ENCODE measurements around the gene CTAG1B. TPM values are rescaled to one million over a fixed set of nuclear protein-coding genes. Genes with fewer than 3 reads are reported as not detected.
"Not testable (repeated sequence)": the region's sequence is repeated elsewhere in the genome, so short reads cannot be mapped to it uniquely, and the experiment has no call there.

Gene CTAG1B
- polyA plus RNA-seq, 3 donors, result not detected

DNA sequence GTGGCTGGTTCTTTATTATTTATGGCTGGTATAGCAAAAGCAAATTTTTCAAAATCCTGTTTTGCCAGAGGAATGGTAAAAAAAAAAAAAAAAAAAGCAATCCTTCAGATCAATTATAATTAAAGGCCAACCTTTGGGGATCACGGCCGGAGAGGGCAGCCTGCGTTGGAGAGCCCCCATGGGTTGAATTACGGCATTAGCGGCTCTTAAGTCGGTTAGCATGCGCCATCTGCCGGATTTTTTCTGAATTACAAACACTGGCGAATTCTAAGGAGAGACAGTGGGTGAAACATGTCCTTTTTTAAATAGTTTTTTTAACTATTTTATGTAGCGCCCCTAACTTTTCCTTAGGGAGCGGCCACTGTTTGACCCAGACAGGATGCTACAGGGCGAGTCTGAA, 5.5 kb downstream of the CTAG1B start:
- H2AFZ ChIP-seq (ENCODE audit: insufficient read depth, low read depth, low read length, poor library complexity, severe bottlenecking); H3K4me3 ChIP-seq (replicated peaks in 1 of 3; ENCODE audit: low read depth in 2 of 3, low read length in 3 of 3); H3K4me1 ChIP-seq (ENCODE audit: control insufficient read depth in 1 of 2, insufficient read depth in 2 of 2, low read length in 2 of 2); DNase-seq; H3K9me3 ChIP-seq (replicated peaks in 1 of 2; ENCODE audit: control insufficient read depth in 1 of 2, insufficient read depth in 1 of 2, low read length in 2 of 2); H3K36me3 Mint-ChIP-seq; intact Hi-C loops (cut with micrococcal nuclease); H3K27ac Mint-ChIP-seq; H3K4me2 ChIP-seq (replicated peaks; ENCODE audit: extremely low read depth, low read length, poor library complexity, severe bottlenecking); H3K9ac ChIP-seq (ENCODE audit: insufficient read depth, low read length, poor library complexity, severe bottlenecking); H4K20me1 ChIP-seq (ENCODE audit: insufficient read depth, low read length); H3K36me3 ChIP-seq (replicated peaks in 1 of 2; ENCODE audit: control insufficient read depth in 1 of 2, insufficient read depth in 2 of 2, low read length in 2 of 2); H3K27me3 Mint-ChIP-seq (ENCODE audit: low read depth in 3 of 3); H3K27me3 ChIP-seq (ENCODE audit: control insufficient read depth in 2 of 2, insufficient read depth in 2 of 2, low read length in 2 of 2); H3K4me3 Mint-ChIP-seq; H3K4me1 Mint-ChIP-seq; H3K27ac ChIP-seq (ENCODE audit: low read depth in 1 of 2, low read length in 2 of 2); H3K79me2 ChIP-seq (ENCODE audit: insufficient read depth, low read length): not testable (repeated sequence)
- peaks cover 2 to 11% (median 3%) of the 10 kb centered on the region in 7 donors for H3K9me3 Mint-ChIP-seq
- no CpG with 5 or more reads among the region's 12 CpGs for whole genome bisulfite sequencing (ENCODE audit: insufficient coverage)

DNA sequence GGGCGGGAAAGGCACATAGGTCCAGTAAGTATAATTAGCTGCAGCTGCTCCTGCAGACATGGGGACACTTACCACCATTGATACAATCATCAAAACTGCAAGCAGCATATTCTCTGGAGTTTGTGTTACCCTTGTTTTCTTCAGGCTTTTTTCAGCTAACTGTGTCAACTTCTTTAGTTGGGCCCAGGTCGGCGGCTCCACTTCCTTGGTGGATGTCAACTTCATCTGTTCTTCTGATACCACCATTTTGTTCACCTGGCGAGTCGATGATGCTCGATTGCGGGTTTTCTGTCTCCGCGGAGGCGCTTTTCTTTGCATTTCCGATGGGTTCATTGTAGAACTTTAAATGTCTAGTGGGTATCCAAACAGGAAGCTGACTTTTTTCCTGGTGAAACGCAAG, 7.9 kb downstream of the CTAG1B start:
- H3K4me1 ChIP-seq (ENCODE audit: control insufficient read depth in 1 of 2, insufficient read depth in 2 of 2, low read length in 2 of 2); H3K27me3 Mint-ChIP-seq (ENCODE audit: low read depth in 3 of 3); H3K79me2 ChIP-seq (ENCODE audit: insufficient read depth, low read length); H3K4me3 ChIP-seq (replicated peaks in 1 of 3; ENCODE audit: low read depth in 2 of 3, low read length in 3 of 3); H3K36me3 ChIP-seq (replicated peaks in 1 of 2; ENCODE audit: control insufficient read depth in 1 of 2, insufficient read depth in 2 of 2, low read length in 2 of 2); H3K4me1 Mint-ChIP-seq; H3K9me3 ChIP-seq (replicated peaks in 1 of 2; ENCODE audit: control insufficient read depth in 1 of 2, insufficient read depth in 1 of 2, low read length in 2 of 2); H3K9me3 Mint-ChIP-seq; H2AFZ ChIP-seq (ENCODE audit: insufficient read depth, low read depth, low read length, poor library complexity, severe bottlenecking); H3K27me3 ChIP-seq (ENCODE audit: control insufficient read depth in 2 of 2, insufficient read depth in 2 of 2, low read length in 2 of 2); H4K20me1 ChIP-seq (ENCODE audit: insufficient read depth, low read length); H3K27ac ChIP-seq (ENCODE audit: low read depth in 1 of 2, low read length in 2 of 2); H3K9ac ChIP-seq (ENCODE audit: insufficient read depth, low read length, poor library complexity, severe bottlenecking); H3K36me3 Mint-ChIP-seq; intact Hi-C loops (cut with micrococcal nuclease); H3K27ac Mint-ChIP-seq; DNase-seq; H3K4me2 ChIP-seq (replicated peaks; ENCODE audit: extremely low read depth, low read length, poor library complexity, severe bottlenecking); H3K4me3 Mint-ChIP-seq: not testable (repeated sequence)
- no CpG with 5 or more reads among the region's 12 CpGs for WGBS (ENCODE audit: insufficient coverage)

DNA sequence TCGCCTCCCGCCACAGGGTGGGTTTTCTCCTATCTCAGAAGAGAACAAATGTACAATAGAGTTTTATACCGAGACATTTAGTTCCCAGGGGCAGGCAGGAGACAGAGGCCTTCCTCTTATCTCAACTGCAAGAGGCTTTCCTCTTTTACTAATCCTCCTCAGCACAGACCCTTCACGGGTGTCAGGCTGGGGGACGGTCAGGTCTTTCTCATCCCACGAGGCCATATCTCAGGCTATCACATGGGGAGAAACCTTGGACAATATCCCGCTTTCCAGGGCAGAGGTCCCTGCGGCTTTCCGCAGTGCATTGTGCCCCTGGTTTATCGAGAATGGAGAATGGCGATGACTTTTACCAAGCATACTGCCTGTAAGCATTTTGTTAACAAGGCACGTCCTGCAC, 10.3 kb downstream of the CTAG1B start:
- 100% methylated on average over 2 of the region's 12 CpGs for WGBS (ENCODE audit: insufficient coverage)
- H3K4me2 ChIP-seq (replicated peaks; ENCODE audit: extremely low read depth, low read length, poor library complexity, severe bottlenecking); H3K27ac ChIP-seq (ENCODE audit: low read depth in 1 of 2, low read length in 2 of 2); H3K4me3 ChIP-seq (replicated peaks in 1 of 3; ENCODE audit: low read depth in 2 of 3, low read length in 3 of 3); H4K20me1 ChIP-seq (ENCODE audit: insufficient read depth, low read length); H3K27ac Mint-ChIP-seq; H3K9me3 Mint-ChIP-seq; DNase-seq; H3K9ac ChIP-seq (ENCODE audit: insufficient read depth, low read length, poor library complexity, severe bottlenecking); H3K27me3 Mint-ChIP-seq (ENCODE audit: low read depth in 3 of 3); H3K27me3 ChIP-seq (ENCODE audit: control insufficient read depth in 2 of 2, insufficient read depth in 2 of 2, low read length in 2 of 2); H3K4me3 Mint-ChIP-seq; H3K9me3 ChIP-seq (replicated peaks in 1 of 2; ENCODE audit: control insufficient read depth in 1 of 2, insufficient read depth in 1 of 2, low read length in 2 of 2); H3K79me2 ChIP-seq (ENCODE audit: insufficient read depth, low read length); H3K4me1 ChIP-seq (ENCODE audit: control insufficient read depth in 1 of 2, insufficient read depth in 2 of 2, low read length in 2 of 2); H2AFZ ChIP-seq (ENCODE audit: insufficient read depth, low read depth, low read length, poor library complexity, severe bottlenecking); intact Hi-C loops (cut with micrococcal nuclease); H3K36me3 ChIP-seq (replicated peaks in 1 of 2; ENCODE audit: control insufficient read depth in 1 of 2, insufficient read depth in 2 of 2, low read length in 2 of 2); H3K36me3 Mint-ChIP-seq: not testable (repeated sequence)
- peaks cover 14% of the 10 kb centered on the region for H3K4me1 Mint-ChIP-seq

DNA sequence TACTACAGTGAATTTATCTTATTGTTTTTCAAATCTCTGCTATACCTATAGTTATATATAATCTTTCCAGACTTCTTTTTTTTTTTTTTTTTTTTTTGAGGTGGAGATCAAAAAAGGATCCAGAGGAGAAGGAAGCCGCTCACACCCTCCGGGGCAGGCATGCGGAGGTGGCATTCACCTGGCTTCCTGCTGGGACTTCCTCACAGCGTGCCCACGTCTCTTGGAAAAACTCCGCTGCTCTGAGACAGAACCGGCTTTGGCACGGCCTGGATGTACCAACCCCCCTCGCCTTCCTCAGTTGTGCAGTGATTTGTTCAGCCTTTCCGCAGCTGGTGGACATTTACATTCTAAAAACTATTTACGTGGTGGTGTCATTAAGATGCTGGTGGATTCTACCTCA, 11.1 kb downstream of the CTAG1B start:
- intact Hi-C loops (cut with micrococcal nuclease); H3K36me3 Mint-ChIP-seq; H3K27ac ChIP-seq (ENCODE audit: low read depth in 1 of 2, low read length in 2 of 2); H2AFZ ChIP-seq (ENCODE audit: insufficient read depth, low read depth, low read length, poor library complexity, severe bottlenecking); H3K4me1 ChIP-seq (ENCODE audit: control insufficient read depth in 1 of 2, insufficient read depth in 2 of 2, low read length in 2 of 2); H3K27ac Mint-ChIP-seq; H3K9me3 ChIP-seq (replicated peaks in 1 of 2; ENCODE audit: control insufficient read depth in 1 of 2, insufficient read depth in 1 of 2, low read length in 2 of 2); H3K4me3 Mint-ChIP-seq; DNase-seq; H3K36me3 ChIP-seq (replicated peaks in 1 of 2; ENCODE audit: control insufficient read depth in 1 of 2, insufficient read depth in 2 of 2, low read length in 2 of 2); H3K27me3 ChIP-seq (ENCODE audit: control insufficient read depth in 2 of 2, insufficient read depth in 2 of 2, low read length in 2 of 2); H3K9me3 Mint-ChIP-seq; H3K4me3 ChIP-seq (replicated peaks in 1 of 3; ENCODE audit: low read depth in 2 of 3, low read length in 3 of 3); H3K4me2 ChIP-seq (replicated peaks; ENCODE audit: extremely low read depth, low read length, poor library complexity, severe bottlenecking); H4K20me1 ChIP-seq (ENCODE audit: insufficient read depth, low read length); H3K27me3 Mint-ChIP-seq (ENCODE audit: low read depth in 3 of 3); H3K79me2 ChIP-seq (ENCODE audit: insufficient read depth, low read length); H3K9ac ChIP-seq (ENCODE audit: insufficient read depth, low read length, poor library complexity, severe bottlenecking): not testable (repeated sequence)
- no CpG with 5 or more reads among the region's 11 CpGs for WGBS (ENCODE audit: insufficient coverage)
- H3K4me1 Mint-ChIP-seq, result peaks cover 16% of the 10 kb centered on the region
